Stimulated activated effector memory CD8-positive, alpha-beta T cell treated with anti-CD3 and anti-CD28 coated beads, Interleukin-12 subunit alpha, Interleukin-12 subunit beta, amount 100 ng/mL, for 72 hours (primary cell): ENCODE data around the gene MYG1.
"Not testable (repeated sequence)": the region's sequence is repeated elsewhere in the genome, so short reads cannot be mapped to it uniquely, and the experiment has no call there.

Experiments used
- ATAC-seq: fragments of 150-1000 bp; cut with Tn5 transposase; 2 replicates; pipeline ENCODE4 v1.10.0; 2021
- DNase-seq, 2 donors: peaks; one replicate each; pipeline ENCODE4 v3.0.0; 2021 to 2022; ENCODE audit warnings: low spot score in 2 of 2
- H3K27ac Mint-ChIP-seq: one replicate; pipeline ENCODE4 v1.8.0; 2022; ENCODE audit warnings: mild to moderate bottlenecking, mixed read lengths
- H3K36me3 Mint-ChIP-seq: one replicate; pipeline ENCODE4 v1.8.0; 2022; ENCODE audit warnings: mild to moderate bottlenecking, mixed read lengths
- H3K4me1 Mint-ChIP-seq: one replicate; pipeline ENCODE4 v1.8.0; 2022; ENCODE audit warnings: mixed read lengths
- H3K4me3 Mint-ChIP-seq: one replicate; pipeline ENCODE4 v1.8.0; 2022; ENCODE audit warnings: mild to moderate bottlenecking, mixed read lengths
- H3K9me3 Mint-ChIP-seq: one replicate; pipeline ENCODE4 v1.8.0; 2022; ENCODE audit warnings: mixed read lengths

Gene MYG1

DNA sequence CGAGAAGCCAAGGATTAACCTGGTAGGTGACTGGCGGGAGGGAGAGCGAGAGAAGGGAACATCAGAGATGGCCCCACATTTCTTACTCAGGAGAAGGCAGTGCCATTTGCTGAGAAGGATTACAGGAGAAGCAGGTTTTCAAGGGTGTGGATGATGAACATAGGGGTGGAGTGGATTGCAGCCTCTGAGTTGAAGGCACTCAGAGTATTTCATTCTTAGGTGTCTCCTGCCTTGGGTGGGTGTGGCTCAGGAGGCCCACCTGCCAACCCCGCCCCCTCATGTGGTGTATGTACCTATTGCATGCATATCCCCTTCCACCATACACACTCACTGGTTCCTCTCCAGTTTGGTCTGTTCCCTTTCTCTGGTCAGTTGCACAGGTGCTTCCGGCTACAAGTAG is 25.1 kb upstream of the MYG1 start:
- Mint-ChIP-seq H3K9me3 (no peaks in the 10 kb centered on the region), H3K27ac (no peak overlapping the region), H3K4me1 (peaks cover 27% of the 10 kb centered on the region), H3K4me3 (no peak overlapping the region), H3K36me3 (peaks cover 96% of the 10 kb centered on the region)
- no peak for DNase-seq
- no peak for ATAC-seq

DNA sequence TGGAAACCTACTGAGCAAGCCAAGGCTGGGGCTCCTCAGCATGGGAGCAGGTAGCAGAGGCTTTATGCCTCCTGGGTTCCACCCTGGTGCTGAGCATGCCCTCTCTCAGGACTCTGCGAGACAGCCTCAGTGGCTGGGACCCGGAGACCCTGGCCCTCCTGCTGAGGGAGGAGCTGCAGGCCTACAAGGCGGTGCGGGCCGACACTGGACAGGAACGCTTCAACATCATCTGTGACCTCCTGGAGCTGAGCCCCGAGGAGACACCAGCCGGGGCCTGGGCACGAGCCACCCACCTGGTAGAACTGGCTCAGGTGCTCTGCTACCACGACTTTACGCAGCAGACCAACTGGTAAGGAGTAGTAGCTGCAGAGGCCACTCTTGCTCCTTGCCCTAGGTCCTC is 23.0 kb upstream of the MYG1 start:
- no peaks in the 10 kb centered on the region for H3K9me3 Mint-ChIP-seq
- H3K27ac Mint-ChIP-seq = no peak overlapping the region
- no peak overlapping the region for H3K4me3 Mint-ChIP-seq
- H3K36me3 Mint-ChIP-seq = peaks cover 97% of the 10 kb centered on the region
- DNase-seq (no peak), ATAC-seq (no peak)
- H3K4me1 Mint-ChIP-seq = peaks cover 15% of the 10 kb centered on the region

DNA sequence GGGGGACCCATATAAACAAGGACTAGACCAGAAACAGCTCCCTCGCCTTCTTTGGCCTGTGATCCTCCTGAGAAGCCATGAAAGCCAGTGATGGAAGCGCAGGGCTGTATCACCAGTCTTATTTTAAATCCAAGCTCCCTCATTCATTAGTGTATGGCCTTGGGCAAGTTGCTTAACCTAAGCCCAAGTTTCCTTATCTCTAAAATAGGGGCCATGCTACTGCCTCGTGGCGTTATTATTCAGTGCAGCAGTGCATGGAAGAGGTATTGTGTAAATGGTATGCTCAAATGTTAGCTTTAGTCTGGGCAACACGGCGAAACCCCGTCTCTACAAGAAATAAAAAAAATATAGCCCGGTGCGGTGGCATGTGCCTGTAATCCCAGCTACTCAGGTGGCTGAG is 21.5 kb upstream of the MYG1 start:
- no peak overlapping the region for H3K4me3 Mint-ChIP-seq
- no peaks in the 10 kb centered on the region for H3K9me3 Mint-ChIP-seq
- H3K27ac Mint-ChIP-seq = no peak overlapping the region
- peaks cover 97% of the 10 kb centered on the region for H3K36me3 Mint-ChIP-seq
- DNase-seq (no peak), ATAC-seq (no peak)
- H3K4me1 Mint-ChIP-seq = peaks cover 6% of the 10 kb centered on the region

DNA sequence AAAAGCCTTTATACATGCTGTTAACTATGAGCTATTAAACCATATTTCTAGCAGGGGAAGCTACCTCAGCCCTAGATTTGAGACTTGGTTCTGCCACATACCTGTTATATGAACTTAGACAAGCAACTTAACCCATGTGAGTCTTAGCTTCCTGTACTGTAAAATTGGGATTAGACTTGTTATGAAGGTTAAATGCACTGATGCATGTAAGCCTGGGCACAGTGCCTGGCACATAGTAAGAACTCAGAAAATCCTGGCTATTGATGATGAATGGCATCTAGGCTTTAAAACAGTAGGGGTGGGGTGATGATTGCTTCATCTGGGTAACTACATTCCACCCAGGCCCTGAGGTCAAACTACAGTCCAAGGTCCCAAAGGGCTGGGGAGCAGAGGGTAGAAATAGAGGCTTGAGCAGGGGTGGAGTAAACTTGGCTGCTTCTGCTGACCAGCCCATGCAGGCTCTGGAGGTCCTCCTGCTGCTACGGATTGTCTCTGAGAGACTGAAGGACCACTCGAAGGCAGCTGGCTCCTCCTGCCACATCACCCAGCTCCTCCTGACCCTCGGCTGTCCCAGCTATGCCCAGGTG is 20.1 kb upstream of the MYG1 start:
- peaks cover 97% of the 10 kb centered on the region for H3K36me3 Mint-ChIP-seq
- H3K4me1 Mint-ChIP-seq = peaks cover 2% of the 10 kb centered on the region
- no peak overlapping the region for H3K27ac Mint-ChIP-seq
- no peak for DNase-seq
- no peaks in the 10 kb centered on the region for H3K9me3 Mint-ChIP-seq
- H3K4me3 Mint-ChIP-seq = no peak overlapping the region
- ATAC-seq = no peak

DNA sequence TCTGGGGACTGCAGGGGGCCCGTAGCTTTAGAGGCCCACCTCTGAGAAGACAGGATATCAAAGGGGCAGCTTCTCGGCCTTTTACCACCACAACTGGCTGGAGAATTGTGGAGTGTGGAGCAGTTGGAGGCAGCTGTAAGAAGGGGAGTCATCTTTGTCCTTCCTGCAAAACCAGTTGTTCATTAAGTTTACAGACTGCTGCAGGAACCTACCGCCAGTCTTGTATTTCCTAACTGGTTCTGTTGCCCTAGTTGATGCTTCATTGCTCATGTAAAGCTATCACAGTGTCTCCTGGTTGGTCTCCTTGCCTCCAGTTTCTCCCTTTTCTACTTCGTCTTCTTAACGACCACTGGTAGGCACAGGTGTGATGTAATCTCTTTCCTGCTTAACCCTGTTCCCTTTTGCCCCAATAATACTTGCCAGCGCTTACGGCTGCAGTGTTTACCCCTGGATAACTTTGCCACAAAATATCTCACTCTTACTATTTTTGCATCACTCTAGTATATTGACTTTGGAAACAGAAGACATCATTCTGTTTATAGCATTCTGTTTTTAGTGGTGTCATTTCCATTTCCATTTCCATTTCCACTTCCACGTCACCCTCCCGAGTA is 19.5 kb upstream of the MYG1 start:
- no peak overlapping the region for H3K27ac Mint-ChIP-seq
- no peak overlapping the region for H3K4me3 Mint-ChIP-seq
- H3K4me1 Mint-ChIP-seq = no peaks in the 10 kb centered on the region
- ATAC-seq (no peak), DNase-seq (no peak)
- H3K36me3 Mint-ChIP-seq = peaks cover 97% of the 10 kb centered on the region
- no peaks in the 10 kb centered on the region for H3K9me3 Mint-ChIP-seq

DNA sequence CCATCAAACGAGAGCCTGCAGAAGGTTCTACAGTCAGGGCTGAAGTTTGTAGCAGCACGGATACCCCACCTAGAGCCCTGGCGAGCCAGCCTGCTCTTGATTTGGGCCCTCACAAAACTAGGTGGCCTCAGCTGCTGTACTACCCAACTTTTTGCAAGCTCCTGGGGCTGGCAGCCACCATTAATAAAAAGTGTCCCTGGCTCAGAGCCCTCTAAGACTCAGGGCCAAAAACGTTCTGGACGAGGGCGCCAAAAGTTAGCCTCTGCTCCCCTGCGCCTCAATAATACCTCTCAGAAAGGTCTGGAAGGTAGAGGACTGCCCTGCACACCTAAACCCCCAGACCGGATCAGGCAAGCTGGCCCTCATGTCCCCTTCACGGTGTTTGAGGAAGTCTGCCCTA is 13.0 kb upstream of the MYG1 start:
- no peak for DNase-seq
- Mint-ChIP-seq H3K9me3 (no peaks in the 10 kb centered on the region), H3K27ac (peak overlapping the region; percentile 72), H3K36me3 (peaks cover 87% of the 10 kb centered on the region), H3K4me3 (no peak overlapping the region), H3K4me1 (peaks cover 22% of the 10 kb centered on the region)
- no peak for ATAC-seq

DNA sequence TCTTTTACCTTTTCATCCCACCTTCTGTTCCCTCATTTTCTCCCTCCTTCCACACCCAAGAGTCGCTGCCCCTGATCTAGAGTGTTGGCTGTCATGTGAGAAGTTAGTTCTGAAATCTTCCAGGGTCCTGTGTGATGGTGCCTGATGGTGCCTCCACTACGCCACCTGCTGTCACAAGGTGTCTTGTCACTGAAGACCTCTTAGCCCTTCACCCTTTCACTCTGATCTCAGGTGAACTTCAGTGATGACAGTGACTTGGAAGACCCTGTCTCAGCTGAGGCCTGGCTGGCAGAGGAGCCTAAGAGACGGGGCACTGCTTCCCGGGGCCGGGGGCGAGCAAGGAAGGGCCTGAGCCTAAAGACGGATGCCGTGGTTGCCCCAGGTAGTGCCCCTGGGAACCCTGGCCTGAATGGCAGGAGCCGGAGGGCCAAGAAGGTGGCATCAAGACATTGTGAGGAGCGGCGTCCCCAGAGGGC is 11.7 kb upstream of the MYG1 start:
- no peaks in the 10 kb centered on the region for H3K9me3 Mint-ChIP-seq
- H3K4me3 Mint-ChIP-seq = no peak overlapping the region
- peak overlapping the region; percentile 50 for H3K27ac Mint-ChIP-seq
- peaks cover 85% of the 10 kb centered on the region for H3K36me3 Mint-ChIP-seq
- H3K4me1 Mint-ChIP-seq = peaks cover 22% of the 10 kb centered on the region
- ATAC-seq = peak; percentile 77
- DNase-seq = peak; percentile 38 to 79

DNA sequence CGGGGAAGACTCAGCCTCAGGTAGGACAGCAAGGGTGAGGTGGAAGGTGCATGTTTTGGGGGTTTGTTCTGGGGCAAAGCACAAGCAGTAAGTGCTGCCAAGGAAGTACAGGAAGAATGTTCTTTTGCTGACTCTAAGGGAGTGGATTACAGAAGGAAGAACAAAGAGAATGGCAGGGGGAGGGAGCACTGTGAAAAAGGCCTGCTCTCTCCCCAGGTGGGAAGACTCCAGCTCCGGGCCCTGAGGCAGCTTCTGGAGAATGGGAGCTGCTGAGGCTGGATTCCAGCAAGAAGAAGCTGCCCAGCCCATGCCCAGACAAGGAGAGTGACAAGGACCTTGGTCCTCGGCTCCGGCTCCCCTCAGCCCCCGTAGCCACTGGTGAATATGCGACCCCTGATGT is 11.2 kb upstream of the MYG1 start:
- H3K27ac Mint-ChIP-seq = peak overlapping the region; percentile 50
- DNase-seq = no peak
- peaks cover 22% of the 10 kb centered on the region for H3K4me1 Mint-ChIP-seq
- H3K4me3 Mint-ChIP-seq = no peak overlapping the region
- ATAC-seq = no peak
- H3K36me3 Mint-ChIP-seq = peaks cover 85% of the 10 kb centered on the region
- H3K9me3 Mint-ChIP-seq = no peaks in the 10 kb centered on the region

DNA sequence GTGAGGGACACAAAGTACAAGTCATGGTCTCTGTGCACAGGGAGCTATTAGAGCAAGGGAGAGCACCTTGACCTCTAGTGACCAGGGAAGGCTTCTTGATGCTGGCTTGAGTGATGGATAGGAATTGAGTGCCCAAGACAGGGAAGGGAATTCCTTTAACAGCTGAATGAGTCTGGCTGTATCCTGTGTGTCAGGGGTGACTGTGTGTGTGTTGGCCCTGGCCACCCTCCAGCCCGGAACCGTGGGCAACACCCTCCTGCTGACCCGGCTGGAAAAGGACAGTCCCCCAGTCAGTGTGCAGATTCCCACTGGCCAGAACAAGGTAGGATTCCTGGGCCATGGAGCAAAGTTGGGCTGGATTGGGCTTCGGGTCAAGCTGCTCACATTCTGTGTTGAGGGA is 9.6 kb upstream of the MYG1 start:
- Mint-ChIP-seq H3K36me3 (peaks cover 84% of the 10 kb centered on the region), H3K4me3 (no peak overlapping the region), H3K9me3 (no peaks in the 10 kb centered on the region), H3K4me1 (peaks cover 24% of the 10 kb centered on the region), H3K27ac (peak overlapping the region; percentile 52)
- ATAC-seq = no peak
- no peak for DNase-seq

DNA sequence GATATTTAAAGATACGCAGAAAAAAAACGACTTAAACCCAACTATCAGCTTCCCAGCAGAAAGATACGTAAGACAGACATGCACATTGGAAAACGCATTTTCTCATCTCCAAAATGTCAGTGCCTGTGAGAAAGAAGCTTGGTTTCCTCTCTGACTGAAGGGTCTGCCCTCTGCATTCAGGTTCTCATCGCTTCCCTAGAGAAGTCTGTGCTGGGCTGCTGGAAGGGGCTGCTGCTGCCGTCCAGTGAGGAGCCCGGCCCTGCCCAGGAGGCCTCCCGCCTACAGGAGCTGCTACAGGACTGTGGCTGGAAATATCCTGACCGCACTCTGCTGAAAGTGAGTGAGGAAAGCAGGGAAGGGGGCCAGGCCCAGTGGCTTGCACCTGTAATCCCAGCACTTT is 8.8 kb upstream of the MYG1 start:
- ATAC-seq (no peak), DNase-seq (no peak)
- H3K9me3 Mint-ChIP-seq = no peaks in the 10 kb centered on the region
- H3K36me3 Mint-ChIP-seq = peaks cover 84% of the 10 kb centered on the region
- peaks cover 28% of the 10 kb centered on the region for H3K4me1 Mint-ChIP-seq
- peak overlapping the region; percentile 17 for H3K27ac Mint-ChIP-seq
- H3K4me3 Mint-ChIP-seq = no peak overlapping the region

DNA sequence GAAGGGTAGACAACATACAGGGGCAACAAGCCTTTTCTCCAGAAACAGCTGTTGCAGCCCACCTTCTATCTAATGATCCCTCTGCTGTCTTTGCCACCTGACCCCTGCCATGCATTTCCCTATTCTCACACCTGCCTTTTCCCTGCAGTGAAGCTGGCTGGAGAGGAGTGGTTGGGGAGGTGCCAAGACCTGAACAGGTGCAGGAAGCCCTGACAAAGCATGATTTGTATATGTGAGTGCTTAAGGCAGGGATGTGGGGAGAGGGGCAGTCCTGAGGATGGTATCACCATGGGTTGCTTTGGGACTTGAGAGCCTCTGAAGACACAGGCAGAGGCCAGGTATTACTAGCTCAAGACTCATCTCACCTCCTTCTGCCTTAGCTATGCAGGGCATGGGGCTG is 7.1 kb upstream of the MYG1 start:
- peaks cover 41% of the 10 kb centered on the region for H3K4me1 Mint-ChIP-seq
- no peak overlapping the region for H3K27ac Mint-ChIP-seq
- no peaks in the 10 kb centered on the region for H3K9me3 Mint-ChIP-seq
- H3K4me3 Mint-ChIP-seq = no peak overlapping the region
- peaks cover 82% of the 10 kb centered on the region for H3K36me3 Mint-ChIP-seq
- DNase-seq (no peak), ATAC-seq (no peak)

DNA sequence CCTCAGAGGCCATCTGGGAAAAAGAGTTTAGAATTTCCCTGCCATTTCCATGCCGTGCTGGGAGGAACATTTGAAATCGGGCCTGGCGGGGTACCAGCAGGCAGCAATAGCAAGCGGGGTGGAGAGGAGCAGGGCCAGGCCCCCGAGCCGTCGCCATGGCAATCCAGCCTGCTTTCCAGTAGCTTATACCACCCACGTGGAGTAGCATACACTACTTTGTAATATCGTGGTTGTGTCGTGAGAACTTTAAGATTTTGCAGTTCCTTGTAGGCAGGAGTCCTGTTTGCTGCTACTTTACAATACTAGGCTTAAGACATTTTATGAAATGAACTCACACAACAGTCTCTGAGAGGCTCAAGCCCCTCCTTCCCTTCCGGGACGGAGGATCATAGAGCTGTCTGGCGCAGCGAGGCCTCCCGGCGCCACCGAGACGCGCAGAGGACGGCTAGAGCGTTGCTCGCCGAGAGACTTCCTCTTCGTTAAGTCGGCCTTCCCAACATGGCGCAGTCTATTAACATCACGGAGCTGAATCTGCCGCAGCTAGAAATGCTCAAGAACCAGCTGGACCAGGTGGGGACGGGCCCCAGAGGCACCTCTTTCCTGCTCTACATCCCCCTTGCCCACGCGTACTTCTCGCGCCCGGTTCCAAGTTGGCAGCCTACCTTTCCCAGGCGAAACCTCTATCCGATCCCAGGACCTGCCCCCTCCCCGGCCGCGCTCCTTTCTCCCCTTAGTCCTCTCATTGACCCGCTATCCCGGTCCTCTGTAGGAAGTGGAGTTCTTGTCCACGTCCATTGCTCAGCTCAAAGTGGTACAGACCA is 4.2 kb upstream of the MYG1 start, which contains the start of gene PFDN5:
Gene PFDN5, plus strand, starts transcription at position 473 of the 821 bp plus-strand sequence. Its CDS starts 26 bp downstream, at position 499.
- DNase-seq (peak; percentile 73 to 90), ATAC-seq (peak; percentile 92)
- Mint-ChIP-seq H3K4me3 (peak within 1 kb of the TSS; percentile 91), H3K4me1 (peaks cover 49% of the 10 kb centered on the region), H3K9me3 (no peaks in the 10 kb centered on the region), H3K36me3 (peaks cover 94% of the 10 kb centered on the region), H3K27ac (peak within 1 kb of the TSS; percentile 97)

DNA sequence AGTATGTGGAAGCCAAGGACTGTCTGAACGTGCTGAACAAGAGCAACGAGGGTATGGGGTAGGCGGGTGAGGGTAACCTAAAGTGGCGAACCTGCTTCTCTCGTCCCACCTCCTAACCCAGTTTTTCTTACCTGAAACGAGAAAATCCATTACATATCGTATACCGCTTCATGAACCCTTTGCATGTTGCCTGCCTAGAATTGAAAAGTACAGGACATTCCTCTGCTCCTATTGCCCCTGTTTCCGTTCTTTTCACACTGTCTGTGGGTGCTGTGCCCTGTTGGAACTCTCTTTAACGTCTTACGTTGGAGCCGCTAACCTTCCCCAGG is 3.6 kb upstream of the MYG1 start:
- Mint-ChIP-seq H3K4me3 (peak overlapping the region; percentile 91), H3K36me3 (peaks cover 94% of the 10 kb centered on the region), H3K27ac (peak overlapping the region; percentile 97), H3K4me1 (peaks cover 53% of the 10 kb centered on the region), H3K9me3 (no peaks in the 10 kb centered on the region)
- ATAC-seq = no peak
- DNase-seq = no peak

DNA sequence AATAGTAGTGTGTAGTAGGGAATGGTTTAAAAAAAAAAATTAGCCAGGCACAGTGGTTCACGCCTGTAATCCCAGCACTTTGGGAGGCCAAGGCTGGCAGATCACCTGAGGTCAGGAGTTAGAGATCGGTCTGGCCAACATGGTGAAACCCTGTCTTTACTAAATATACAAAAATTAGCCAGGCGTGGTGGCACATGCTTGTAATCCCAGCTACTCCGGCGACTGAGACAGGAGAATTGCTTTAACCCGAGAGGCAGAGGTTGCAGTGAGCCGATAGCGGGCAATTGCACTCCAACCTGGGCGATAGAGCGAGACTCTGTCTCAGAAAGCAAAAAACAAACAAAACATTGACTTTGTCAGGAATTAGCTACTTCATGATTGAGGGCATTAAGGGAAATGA is 2.4 kb upstream of the MYG1 start:
- Mint-ChIP-seq H3K36me3 (peaks cover 94% of the 10 kb centered on the region), H3K4me1 (peaks cover 62% of the 10 kb centered on the region), H3K4me3 (peak overlapping the region; percentile 91), H3K27ac (peak overlapping the region; percentile 97)
- H3K9me3 Mint-ChIP-seq, DNase-seq, ATAC-seq: not testable (repeated sequence)

DNA sequence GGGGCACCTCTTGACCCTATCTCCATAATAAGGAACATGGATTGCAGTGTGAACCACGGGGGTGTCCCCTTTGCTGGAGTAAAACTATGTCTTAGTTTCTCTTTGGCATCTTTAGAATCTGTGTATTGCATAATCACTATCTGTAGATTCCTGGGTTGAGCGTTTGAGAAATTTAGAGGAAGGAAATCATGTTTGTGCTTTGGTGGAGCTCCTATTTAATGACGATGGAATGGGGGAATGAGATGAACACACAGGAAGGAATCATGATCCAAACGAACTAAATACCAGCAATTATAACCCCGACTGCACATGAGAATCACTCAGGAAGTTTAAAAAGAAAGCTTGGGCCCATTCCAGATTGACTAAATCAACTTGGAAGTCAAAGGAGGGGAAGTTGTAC is 1.3 kb upstream of the MYG1 start:
- H3K9me3 Mint-ChIP-seq = no peaks in the 10 kb centered on the region
- peak overlapping the region; percentile 97 for H3K27ac Mint-ChIP-seq
- ATAC-seq (no peak), DNase-seq (no peak)
- H3K4me1 Mint-ChIP-seq = peaks cover 73% of the 10 kb centered on the region
- peak overlapping the region; percentile 12 for H3K4me3 Mint-ChIP-seq
- peaks cover 96% of the 10 kb centered on the region for H3K36me3 Mint-ChIP-seq

DNA sequence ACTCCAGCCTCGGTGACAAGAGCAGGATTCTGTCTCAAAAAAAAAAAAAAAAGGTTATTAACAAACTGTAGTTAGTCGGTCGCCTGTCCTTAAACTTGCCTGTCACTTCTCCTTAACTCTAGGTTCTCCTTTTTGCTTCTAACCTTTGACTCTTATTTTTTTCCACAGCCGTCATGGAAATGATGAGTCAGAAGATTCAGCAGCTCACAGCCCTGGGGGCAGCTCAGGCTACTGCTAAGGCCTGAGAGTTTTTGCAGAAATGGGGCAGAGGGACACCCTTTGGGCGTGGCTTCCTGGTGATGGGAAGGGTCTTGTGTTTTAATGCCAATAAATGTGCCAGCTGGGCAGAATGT is 418 bp upstream of the MYG1 start:
- H3K36me3 Mint-ChIP-seq = peaks cover 95% of the 10 kb centered on the region
- H3K4me3 Mint-ChIP-seq = peak overlapping the region; percentile 92
- peak overlapping the region; percentile 97 for H3K27ac Mint-ChIP-seq
- H3K4me1 Mint-ChIP-seq = peaks cover 75% of the 10 kb centered on the region
- DNase-seq (peak in 1 of 2 donors; percentile 9), ATAC-seq (peak; percentile 50)
- no peaks in the 10 kb centered on the region for H3K9me3 Mint-ChIP-seq
